ENCODE data around the gene PHF2.

The PHF2 gene

GRCh38 chr9:93708987-93709302 is 132.6 kb downstream of the PHF2 start:
- TF ChIP-seq, protein P1, sequence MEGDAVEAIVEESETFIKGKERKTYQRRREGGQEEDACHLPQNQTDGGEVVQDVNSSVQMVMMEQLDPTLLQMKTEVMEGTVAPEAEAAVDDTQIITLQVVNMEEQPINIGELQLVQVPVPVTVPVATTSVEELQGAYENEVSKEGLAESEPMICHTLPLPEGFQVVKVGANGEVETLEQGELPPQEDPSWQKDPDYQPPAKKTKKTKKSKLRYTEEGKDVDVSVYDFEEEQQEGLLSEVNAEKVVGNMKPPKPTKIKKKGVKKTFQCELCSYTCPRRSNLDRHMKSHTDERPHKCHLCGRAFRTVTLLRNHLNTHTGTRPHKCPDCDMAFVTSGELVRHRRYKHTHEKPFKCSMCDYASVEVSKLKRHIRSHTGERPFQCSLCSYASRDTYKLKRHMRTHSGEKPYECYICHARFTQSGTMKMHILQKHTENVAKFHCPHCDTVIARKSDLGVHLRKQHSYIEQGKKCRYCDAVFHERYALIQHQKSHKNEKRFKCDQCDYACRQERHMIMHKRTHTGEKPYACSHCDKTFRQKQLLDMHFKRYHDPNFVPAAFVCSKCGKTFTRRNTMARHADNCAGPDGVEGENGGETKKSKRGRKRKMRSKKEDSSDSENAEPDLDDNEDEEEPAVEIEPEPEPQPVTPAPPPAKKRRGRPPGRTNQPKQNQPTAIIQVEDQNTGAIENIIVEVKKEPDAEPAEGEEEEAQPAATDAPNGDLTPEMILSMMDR (IDR thresholded peaks at IDR 0.05; ENCODE audit: low read depth, low read length, missing control alignments), result no peak
- DNase-seq (ENCODE audit: low read depth), result no peak
- no peak overlapping the region for H3K4me3 ChIP-seq (ENCODE audit: low read depth, low read length)

GRCh38 chr9:93709600-93710369 is 133.4 kb downstream of the PHF2 start:
- H3K4me3 ChIP-seq (ENCODE audit: low read depth, low read length), result no peak overlapping the region
- DNase-seq (ENCODE audit: low read depth), result no peak
- TF ChIP-seq, protein P1 (IDR thresholded peaks at IDR 0.05; ENCODE audit: low read depth, low read length, missing control alignments), result no peak

GRCh38 chr9:93710370-93710723 is 134.0 kb downstream of the PHF2 start:
- no peak for DNase-seq (ENCODE audit: low read depth)
- TF ChIP-seq, protein P1 (IDR thresholded peaks at IDR 0.05; ENCODE audit: low read depth, low read length, missing control alignments), result no peak
- no peak overlapping the region for H3K4me3 ChIP-seq (ENCODE audit: low read depth, low read length)

GRCh38 chr9:93711002-93711401 is 134.6 kb downstream of the PHF2 start:
- DNase-seq (ENCODE audit: low read depth), result no peak
- no peak overlapping the region for H3K4me3 ChIP-seq (ENCODE audit: low read depth, low read length)

GRCh38 chr9:93712896-93713295 is 136.5 kb downstream of the PHF2 start:
- TF ChIP-seq, protein P1 (IDR thresholded peaks at IDR 0.05; ENCODE audit: low read depth, low read length, missing control alignments), result no peak
- H3K4me3 ChIP-seq (ENCODE audit: low read depth, low read length), result no peak overlapping the region

More at GRCh38 chr9:93711002-93711401, 134.6 kb downstream of the PHF2 start:
- TF ChIP-seq, protein P1 (IDR thresholded peaks at IDR 0.05; ENCODE audit: low read depth, low read length, missing control alignments), result no peak

DNA sequence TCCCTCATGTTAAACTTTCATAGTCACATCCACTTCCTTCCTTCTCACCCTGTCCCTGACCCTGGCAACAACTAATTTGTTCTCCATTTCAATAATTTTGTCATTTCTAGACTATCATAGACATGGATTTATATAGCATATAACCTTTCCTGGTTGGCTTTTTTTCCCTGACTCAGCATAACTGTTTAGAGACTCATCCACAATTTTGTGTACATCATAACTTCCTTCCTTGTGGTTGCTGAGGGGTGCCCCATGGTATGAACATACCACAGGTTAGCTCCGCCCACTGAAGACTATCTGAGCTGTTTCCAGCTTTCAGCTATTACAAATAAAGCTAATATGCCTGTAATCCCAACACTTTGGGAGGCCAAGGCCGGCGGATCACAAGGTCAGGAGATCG is 137.3 kb downstream of the PHF2 start:
- TF ChIP-seq, protein P1 (IDR thresholded peaks at IDR 0.05; ENCODE audit: low read depth, low read length, missing control alignments), result no peak
- no peak for DNase-seq (ENCODE audit: low read depth)
- no peak overlapping the region for H3K4me3 ChIP-seq (ENCODE audit: low read depth, low read length)

More at GRCh38 chr9:93712896-93713295, 136.5 kb downstream of the PHF2 start:
- no peak for DNase-seq (ENCODE audit: low read depth)

DNA sequence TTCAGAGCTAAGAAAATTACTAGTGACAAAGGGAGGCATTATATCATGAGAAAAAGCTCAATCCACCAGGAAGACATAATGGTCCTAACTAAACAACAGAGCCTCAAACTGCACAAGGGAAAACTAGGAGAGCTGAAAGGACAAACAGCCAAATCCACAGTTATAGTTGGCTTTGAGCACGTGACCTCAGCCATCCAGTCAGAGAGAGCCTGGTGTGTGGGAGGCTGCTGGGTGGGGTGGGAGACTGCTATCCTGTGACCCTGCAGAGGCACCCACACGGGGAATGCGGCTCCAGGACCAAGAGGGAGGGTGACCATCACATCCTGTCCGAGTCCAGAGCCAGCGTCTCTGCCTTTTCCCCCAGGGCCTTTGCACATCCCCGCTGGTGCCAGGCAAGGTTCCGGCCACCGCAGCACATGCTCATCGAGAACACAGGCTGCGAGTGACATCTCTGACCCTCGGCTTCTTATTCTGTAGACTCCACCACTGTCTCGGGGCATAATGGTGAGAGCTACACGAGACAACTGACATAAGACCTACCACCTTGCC is 145.1 kb downstream of the PHF2 start:
- TF ChIP-seq, protein P1 (IDR thresholded peaks at IDR 0.05; ENCODE audit: low read depth, low read length, missing control alignments), result no peak
- no peak overlapping the region for H3K4me3 ChIP-seq (ENCODE audit: low read depth, low read length)
- no peak for DNase-seq (ENCODE audit: low read depth)

Data from GM12864 (cell line).